CD4-positive, alpha-beta memory T cell (primary cell): ENCODE data around the gene TP53I11. TPM values are rescaled to one million over a fixed set of nuclear protein-coding genes. Genes with fewer than 3 reads are reported as not detected.
A peak's percentile ranks its signal among the peaks of the same experiment; 100 is the strongest.

ENCODE experiments used
- CTCF ChIA-PET: fragments of 350-600 bp; sonication (Branson Sonifier 250); formaldehyde crosslinking; loops from one replicate; lab custom pipeline; 2021; ENCODE audit warnings: inconsistent platforms; ENCODE audit not compliant: partially characterized antibody; lab: Charles Lee
- POLR2A ChIA-PET: fragments of 350-600 bp; sonication (Branson Sonifier 250); formaldehyde crosslinking; loops from one replicate; lab custom pipeline; 2021; ENCODE audit not compliant: partially characterized antibody; lab: Charles Lee
- DNase-seq, 5 donors: peaks; one replicate each; pipeline versions ENCODE4 v3.0.0 to v3.0.0-alpha.2; 2020 to 2022; ENCODE audit warnings: mixed read lengths in 1 of 5
- H3K27ac ChIP-seq: one replicate; pipeline ENCODE4 v1.7.0; 2013; ENCODE audit warnings: low read depth, low read length
- H3K27me3 ChIP-seq: 2 replicates; pipeline ENCODE4 v1.7.0; 2013; ENCODE audit warnings: mild to moderate bottlenecking, low read length, moderate library complexity; ENCODE audit not compliant: insufficient read depth
- H3K36me3 ChIP-seq: 2 replicates; pipeline ENCODE4 v1.7.0; 2013; ENCODE audit warnings: mild to moderate bottlenecking, low read length, moderate library complexity; ENCODE audit not compliant: insufficient read depth
- H3K4me1 ChIP-seq: 2 replicates; pipeline ENCODE4 v1.7.0; 2013; ENCODE audit warnings: mild to moderate bottlenecking, low read length, moderate library complexity; ENCODE audit not compliant: insufficient read depth
- H3K4me3 ChIP-seq, 2 donors: one replicate each; pipeline ENCODE4 v1.7.0; 2013; ENCODE audit warnings: low read length in 2 of 2, mild to moderate bottlenecking in 1 of 2
- H3K9me3 ChIP-seq, 2 donors: one replicate each; pipeline ENCODE4 v1.7.0; 2013; ENCODE audit warnings: low read length in 2 of 2, control low read depth in 1 of 2; ENCODE audit not compliant: control insufficient read depth in 1 of 2
- H3K27ac Mint-ChIP-seq, 7 donors: one replicate each; pipeline ENCODE4 v1.8.0; 2020 to 2021; ENCODE audit warnings: mixed read lengths in 7 of 7, mild to moderate bottlenecking in 6 of 7, inconsistent platforms in 3 of 7, moderate library complexity in 3 of 7
- H3K27me3 Mint-ChIP-seq, 2 donors: one replicate each; pipeline ENCODE4 v1.8.0; 2020 to 2021; ENCODE audit warnings: mixed read lengths in 2 of 2
- H3K36me3 Mint-ChIP-seq, 2 donors: one replicate each; pipeline ENCODE4 v1.8.0; 2020 to 2021; ENCODE audit warnings: mixed read lengths in 2 of 2, inconsistent platforms in 1 of 2, mild to moderate bottlenecking in 1 of 2
- H3K4me1 Mint-ChIP-seq, 4 donors: one replicate each; pipeline ENCODE4 v1.8.0; 2020 to 2021; ENCODE audit warnings: mixed read lengths in 4 of 4, mild to moderate bottlenecking in 1 of 4
- H3K4me3 Mint-ChIP-seq, 8 donors: one replicate each; pipeline ENCODE4 v1.8.0; 2020 to 2021; ENCODE audit warnings: mixed read lengths in 8 of 8, mild to moderate bottlenecking in 7 of 8, moderate library complexity in 6 of 8, inconsistent platforms in 3 of 8
- H3K9me3 Mint-ChIP-seq, 8 donors: one replicate each; pipeline ENCODE4 v1.8.0; 2020 to 2021; ENCODE audit warnings: mixed read lengths in 8 of 8, mild to moderate bottlenecking in 5 of 8, inconsistent platforms in 3 of 8, moderate library complexity in 1 of 8
- intact Hi-C: fragments of 100-400 bp; cut with micrococcal nuclease; formaldehyde crosslinking; loops from one replicate; pipeline ENCODE4 v1.15.1; 2023
- polyA plus RNA-seq, 2 donors: library from polyadenylated mRNA; unstranded; fragments of 300-500 nt; fragmentation: Illumina TruSeq; gene quantifications; one replicate each; pipeline ENCODE4 v1.2.3, GENCODE V29; 2021
- total RNA-seq, 2 experiments: library from RNA; stranded (reverse); gene quantifications; one replicate each; pipeline ENCODE4 v1.2.3, GENCODE V29; 2021

TP53I11 gene
- total and polyA plus RNA-seq, 4 experiments from 2014 or later = 1.1 to 7.0 (median 5.1) TPM

- Mint-ChIP-seq H3K27me3 (no peaks in the 10 kb centered on the region), H3K4me3 (no peak overlapping the region), H3K36me3 (peaks cover 21 to 48% of the 10 kb centered on the region in 2 donors), H3K4me1 (peaks cover 0 to 9% (median 8%) of the 10 kb centered on the region in 4 donors), H3K27ac (peak overlapping the region in 2 of 7 donors; percentile 62 to 85), H3K9me3 (no peaks in the 10 kb centered on the region)
- DNase-seq = no peak
- Histone ChIP-seq H3K36me3 (no peaks in the 10 kb centered on the region), H3K27me3 (no peaks in the 10 kb centered on the region), H3K4me3 (no peak overlapping the region), H3K9me3 (no peaks in the 10 kb centered on the region), H3K27ac (no peak overlapping the region), H3K4me1 (no peaks in the 10 kb centered on the region)
- intact Hi-C loops = no loop called here
- POLR2A ChIA-PET = no interaction called here
- CTCF ChIA-PET = interaction anchor here (1.5 to 4.4 kb wide), 2 partner anchors 8 to 286 kb away, joined by 8 to 21 read pairs; no protein-coding TSS in a partner anchor
Measured at GRCh38 chr11:44903035-44903434, 47.6 kb downstream of the TP53I11 start.

- no peaks in the 10 kb centered on the region for H3K27me3 ChIP-seq
- no peak overlapping the region for H3K4me3 Mint-ChIP-seq
- POLR2A ChIA-PET = no interaction called here
- intact Hi-C loops = no loop called here
- no peak overlapping the region for H3K27ac ChIP-seq
- no peaks in the 10 kb centered on the region for H3K36me3 ChIP-seq
- H3K4me3 ChIP-seq = no peak overlapping the region
- peaks cover 31 to 51% of the 10 kb centered on the region in 2 donors for H3K36me3 Mint-ChIP-seq
- no peaks in the 10 kb centered on the region for H3K9me3 ChIP-seq
- peak overlapping the region in 2 of 7 donors; percentile 52 to 76 for H3K27ac Mint-ChIP-seq
- CTCF ChIA-PET = interaction anchor here (0.9 to 4.4 kb wide), 4 partner anchors 10 to 285 kb away, joined by 3 to 21 read pairs (median 8); no protein-coding TSS in a partner anchor
- no peaks in the 10 kb centered on the region for H3K27me3 Mint-ChIP-seq
- DNase-seq = no peak
- H3K4me1 Mint-ChIP-seq = peaks cover 0 to 9% (median 7%) of the 10 kb centered on the region in 4 donors
- no peaks in the 10 kb centered on the region for H3K9me3 Mint-ChIP-seq
- H3K4me1 ChIP-seq = no peaks in the 10 kb centered on the region
Measured at GRCh38 chr11:44901786-44902185, 48.9 kb downstream of the TP53I11 start.

GRCh38 chr11:44901120-44901633 lies 49.5 kb downstream of the TP53I11 start:
- Mint-ChIP-seq H3K27ac (peak overlapping the region in 2 of 7 donors; percentile 41 to 42), H3K4me1 (peaks cover 0 to 9% (median 7%) of the 10 kb centered on the region in 4 donors), H3K9me3 (no peaks in the 10 kb centered on the region), H3K27me3 (no peaks in the 10 kb centered on the region), H3K4me3 (no peak overlapping the region), H3K36me3 (peaks cover 31 to 52% of the 10 kb centered on the region in 2 donors)
- no peaks in the 10 kb centered on the region for H3K27me3 ChIP-seq
- H3K36me3 ChIP-seq = no peaks in the 10 kb centered on the region
- POLR2A ChIA-PET = no interaction called here
- no peak for DNase-seq
- CTCF ChIA-PET = interaction anchor here (0.9 to 4.4 kb wide), 3 partner anchors 10 to 35 kb away, joined by 3 to 21 read pairs (median 7); no protein-coding TSS in a partner anchor
- H3K27ac ChIP-seq = no peak overlapping the region
- H3K4me1 ChIP-seq = no peaks in the 10 kb centered on the region
- intact Hi-C loops = no loop called here
- H3K9me3 ChIP-seq = no peaks in the 10 kb centered on the region
- H3K4me3 ChIP-seq = no peak overlapping the region

- Mint-ChIP-seq H3K27me3 (no peaks in the 10 kb centered on the region), H3K9me3 (no peaks in the 10 kb centered on the region), H3K4me1 (peaks cover 0 to 6% (median 2%) of the 10 kb centered on the region in 4 donors), H3K27ac (peak overlapping the region in 5 of 7 donors; percentile 4 to 67 (median 43)), H3K4me3 (no peak overlapping the region), H3K36me3 (peaks cover 32 to 47% of the 10 kb centered on the region in 2 donors)
- POLR2A ChIA-PET = no interaction called here
- Histone ChIP-seq H3K27ac (no peak overlapping the region), H3K9me3 (no peaks in the 10 kb centered on the region), H3K36me3 (no peaks in the 10 kb centered on the region), H3K4me3 (no peak overlapping the region), H3K27me3 (no peaks in the 10 kb centered on the region), H3K4me1 (no peaks in the 10 kb centered on the region)
- peak in 4 of 5 donors; percentile 16 to 28 (median 18) for DNase-seq
- CTCF ChIA-PET = interaction anchor here (4.4 kb wide), 1 partner anchor 11 kb away, joined by 21 read pairs; no protein-coding TSS in a partner anchor
- intact Hi-C loops = no loop called here
Measured at GRCh38 chr11:44899959-44900358, 50.7 kb downstream of the TP53I11 start.

GRCh38 chr11:44893846-44894617 lies 56.7 kb downstream of the TP53I11 start:
- Mint-ChIP-seq H3K27ac (peak overlapping the region in 1 of 7 donors; percentile 17), H3K27me3 (no peaks in the 10 kb centered on the region), H3K9me3 (no peaks in the 10 kb centered on the region), H3K36me3 (peaks cover 23 to 24% of the 10 kb centered on the region in 2 donors), H3K4me1 (peaks cover 2 to 18% (median 12%) of the 10 kb centered on the region in 4 donors), H3K4me3 (no peak overlapping the region)
- peak; percentile 50 to 56 (median 54) for DNase-seq
- no peaks in the 10 kb centered on the region for H3K4me1 ChIP-seq
- H3K4me3 ChIP-seq = no peak overlapping the region
- H3K9me3 ChIP-seq = no peaks in the 10 kb centered on the region
- no peaks in the 10 kb centered on the region for H3K27me3 ChIP-seq
- POLR2A ChIA-PET = interaction anchor here (1.0 kb wide), 1 partner anchor 327 kb away, joined by 3 read pairs; no protein-coding TSS in a partner anchor
- H3K27ac ChIP-seq = no peak overlapping the region
- intact Hi-C loops = loop anchor here (1.0 to 2.0 kb wide), 3 partner anchors 166 to 337 kb away; no protein-coding TSS in a partner anchor
- CTCF ChIA-PET = interaction anchor here (0.7 to 2.8 kb wide), 15 partner anchors 9 to 338 kb away, joined by 3 to 25 read pairs (median 4); no protein-coding TSS in a partner anchor
- H3K36me3 ChIP-seq = no peaks in the 10 kb centered on the region

GRCh38 chr11:44893308-44893822 lies 57.3 kb downstream of the TP53I11 start:
- Mint-ChIP-seq H3K4me1 (peaks cover 2 to 21% (median 12%) of the 10 kb centered on the region in 4 donors), H3K36me3 (peaks cover 17 to 20% of the 10 kb centered on the region in 2 donors), H3K4me3 (no peak overlapping the region), H3K27me3 (no peaks in the 10 kb centered on the region), H3K27ac (peak overlapping the region in 3 of 7 donors; percentile 8 to 59 (median 17)), H3K9me3 (no peaks in the 10 kb centered on the region)
- Histone ChIP-seq H3K36me3 (no peaks in the 10 kb centered on the region), H3K9me3 (no peaks in the 10 kb centered on the region), H3K4me1 (no peaks in the 10 kb centered on the region), H3K27ac (no peak overlapping the region), H3K27me3 (no peaks in the 10 kb centered on the region), H3K4me3 (no peak overlapping the region)
- DNase-seq = no peak
- ChIA-PET POLR2A (no interaction called here), CTCF (interaction anchor here (0.7 to 2.8 kb wide), 7 partner anchors 8 to 271 kb away, joined by 3 to 25 read pairs (median 3); no protein-coding TSS in a partner anchor)
- intact Hi-C loops = no loop called here
